HG02571 (cell line): ENCODE measurements around the gene TEAD3.

Source experiments
- ATAC-seq: cut with Tn5 transposase; IDR thresholded peaks from one replicate; pipeline ENCODE4 v1.9.1; 2021; ENCODE audit warnings: mild to moderate bottlenecking, moderate library complexity; ENCODE audit not compliant: unreplicated experiment

TEAD3 gene

GRCh38 chr6:35514587-35514986, 17.7 kb upstream of the TEAD3 start:
- no peak for ATAC-seq

- no peak for ATAC-seq
Observed at GRCh38 chr6:35512740-35513139, 15.9 kb upstream of the TEAD3 start, which contains the start of gene TULP1. TULP1 (minus strand) TSS chr6:35512896; CDS start chr6:35512858, 38 bp downstream.

- no peak for ATAC-seq
Observed at GRCh38 chr6:35512006-35512405, 15.1 kb upstream of the TEAD3 start.

GRCh38 chr6:35511562-35511941, 14.7 kb upstream of the TEAD3 start:
- no peak for ATAC-seq

GRCh38 chr6:35510916-35511561, 14.2 kb upstream of the TEAD3 start:
- ATAC-seq, result no peak

GRCh38 chr6:35508542-35508941, 11.7 kb upstream of the TEAD3 start:
- no peak for ATAC-seq

GRCh38 chr6:35508027-35508426, 11.1 kb upstream of the TEAD3 start:
- no peak for ATAC-seq

GRCh38 chr6:35507221-35507620, 10.3 kb upstream of the TEAD3 start:
- no peak for ATAC-seq

- no peak for ATAC-seq
Observed at GRCh38 chr6:35506536-35506935, 9.7 kb upstream of the TEAD3 start.

GRCh38 chr6:35505999-35506412, 9.1 kb upstream of the TEAD3 start:
- ATAC-seq, result no peak

- no peak for ATAC-seq
Observed at GRCh38 chr6:35503534-35503933, 6.7 kb upstream of the TEAD3 start.

GRCh38 chr6:35501784-35502183, 4.9 kb upstream of the TEAD3 start:
- ATAC-seq, result no peak

GRCh38 chr6:35500782-35501181, 3.9 kb upstream of the TEAD3 start:
- ATAC-seq, result no peak

GRCh38 chr6:35499372-35499771, 2.5 kb upstream of the TEAD3 start:
- no peak for ATAC-seq

- no peak for ATAC-seq
Observed at GRCh38 chr6:35498422-35499067, 1.7 kb upstream of the TEAD3 start.

GRCh38 chr6:35497571-35498421, 917 bp upstream of the TEAD3 start:
- ATAC-seq, result no peak

- ATAC-seq, result no peak
Observed at GRCh38 chr6:35496036-35496840, 641 bp downstream of the TEAD3 start.

- ATAC-seq, result no peak
Observed at GRCh38 chr6:35495258-35496035, 1.4 kb downstream of the TEAD3 start.

- no peak for ATAC-seq
Observed at GRCh38 chr6:35494161-35494563, 2.7 kb downstream of the TEAD3 start.

GRCh38 chr6:35493307-35493983, 3.4 kb downstream of the TEAD3 start:
- ATAC-seq, result no peak
